GM18526 (cell line): ENCODE data around the gene NDUFA13.

Experiments used
- POLR2A ChIP-seq: IDR thresholded peaks from 3 replicates; pipeline ENCODE4 v1.6.1; 2011; ENCODE audit not compliant: insufficient read length; ENCODE audit errors: extremely low read depth

NDUFA13 gene

DNA sequence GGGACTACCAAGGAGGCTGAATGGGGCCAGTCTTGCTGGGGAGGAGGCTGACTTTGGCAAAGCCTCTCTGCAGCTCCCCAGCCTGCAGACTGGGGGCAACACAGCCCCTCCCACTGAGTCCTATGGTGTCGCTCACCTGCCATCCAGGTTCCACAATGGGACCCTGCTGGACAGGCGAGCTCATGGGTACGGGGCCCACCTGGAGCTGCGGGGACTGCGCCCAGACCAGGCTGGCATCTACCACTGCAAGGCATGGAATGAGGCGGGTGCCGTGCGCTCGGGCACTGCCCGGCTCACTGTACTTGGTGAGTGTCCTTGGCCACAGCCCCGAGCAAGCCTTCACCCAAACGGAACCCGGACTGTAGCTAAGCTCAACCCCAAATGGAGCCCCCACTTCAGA lies 27.1 kb downstream of the NDUFA13 start:
- no peak for TF ChIP-seq POLR2A

DNA sequence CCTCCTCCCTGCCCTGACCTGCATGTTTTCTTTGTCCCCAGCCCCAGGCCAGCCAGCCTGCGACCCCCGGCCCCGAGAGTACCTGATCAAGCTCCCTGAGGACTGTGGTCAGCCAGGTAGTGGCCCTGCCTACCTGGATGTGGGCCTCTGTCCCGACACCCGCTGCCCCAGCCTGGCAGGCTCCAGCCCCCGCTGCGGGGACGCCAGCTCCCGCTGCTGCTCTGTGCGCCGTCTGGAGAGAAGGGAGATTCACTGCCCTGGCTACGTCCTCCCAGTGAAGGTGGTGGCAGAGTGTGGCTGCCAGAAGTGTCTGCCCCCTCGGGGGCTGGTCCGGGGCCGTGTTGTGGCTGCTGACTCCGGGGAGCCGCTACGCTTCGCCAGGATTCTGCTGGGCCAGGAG lies 27.6 kb downstream of the NDUFA13 start:
- no peak for TF ChIP-seq POLR2A

- TF ChIP-seq POLR2A, result no peak
Measured at GRCh38 chr19:19544257-19544953, 28.4 kb downstream of the NDUFA13 start.

DNA sequence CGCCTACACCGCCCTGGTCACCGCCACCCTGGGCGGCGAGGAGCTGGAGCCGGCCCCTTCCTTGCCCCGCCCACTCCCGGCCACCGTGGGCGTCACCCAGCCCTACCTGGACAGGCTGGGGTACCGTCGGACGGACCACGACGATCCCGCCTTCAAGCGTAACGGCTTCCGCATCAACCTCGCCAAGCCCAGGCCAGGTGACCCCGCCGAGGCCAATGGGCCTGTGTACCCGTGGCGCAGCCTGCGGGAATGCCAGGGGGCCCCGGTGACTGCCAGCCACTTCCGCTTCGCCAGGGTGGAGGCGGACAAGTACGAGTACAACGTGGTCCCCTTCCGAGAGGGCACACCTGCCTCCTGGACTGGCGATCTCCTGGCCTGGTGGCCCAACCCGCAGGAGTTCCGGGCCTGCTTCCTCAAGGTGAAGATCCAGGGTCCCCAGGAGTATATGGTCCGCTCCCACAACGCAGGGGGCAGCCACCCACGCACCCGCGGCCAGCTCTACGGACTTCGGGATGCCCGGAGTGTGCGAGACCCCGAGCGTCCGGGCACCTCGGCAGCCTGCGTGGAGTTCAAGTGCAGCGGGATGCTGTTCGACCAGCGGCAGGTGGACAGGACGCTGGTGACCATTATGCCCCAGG lies 29.0 kb downstream of the NDUFA13 start:
- no peak for TF ChIP-seq POLR2A

GRCh38 chr19:19545707-19546106 lies 29.7 kb downstream of the NDUFA13 start:
- no peak for TF ChIP-seq POLR2A

- no peak for TF ChIP-seq POLR2A
Measured at GRCh38 chr19:19546751-19547162, 30.7 kb downstream of the NDUFA13 start.

DNA sequence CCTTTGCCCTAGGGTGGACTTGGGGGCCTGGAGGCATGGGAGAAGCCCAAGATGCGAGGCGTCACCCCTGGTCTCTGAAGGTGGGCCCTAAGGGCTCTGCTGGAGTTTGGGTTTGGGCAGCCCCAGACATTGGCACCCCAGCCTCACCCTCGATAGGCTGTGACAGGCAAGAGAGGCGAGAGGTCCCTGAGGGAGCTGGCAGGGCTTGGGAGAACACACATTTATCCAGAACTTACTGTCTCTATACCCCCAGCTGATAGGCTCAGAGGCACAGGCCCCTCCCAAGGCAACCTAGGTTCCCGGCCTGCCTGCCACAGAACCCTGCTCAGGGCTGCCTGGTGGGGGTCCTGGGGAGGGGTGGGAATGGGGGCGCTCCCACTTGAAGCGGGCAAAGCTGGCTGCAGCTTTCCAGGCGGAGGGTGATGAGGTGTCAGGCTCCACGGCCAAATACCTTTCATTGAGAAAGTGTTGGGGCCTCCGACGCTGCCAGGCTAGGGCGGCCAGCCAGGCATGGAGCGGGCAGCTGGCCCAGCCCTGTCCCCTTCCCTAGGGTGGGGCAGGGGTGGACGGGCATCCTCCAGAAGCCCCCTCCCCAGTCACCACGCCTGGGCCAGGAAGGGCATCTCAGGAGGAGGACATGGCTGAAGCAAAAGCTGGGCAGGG lies 31.8 kb downstream of the NDUFA13 start:
- TF ChIP-seq POLR2A, result no peak

DNA sequence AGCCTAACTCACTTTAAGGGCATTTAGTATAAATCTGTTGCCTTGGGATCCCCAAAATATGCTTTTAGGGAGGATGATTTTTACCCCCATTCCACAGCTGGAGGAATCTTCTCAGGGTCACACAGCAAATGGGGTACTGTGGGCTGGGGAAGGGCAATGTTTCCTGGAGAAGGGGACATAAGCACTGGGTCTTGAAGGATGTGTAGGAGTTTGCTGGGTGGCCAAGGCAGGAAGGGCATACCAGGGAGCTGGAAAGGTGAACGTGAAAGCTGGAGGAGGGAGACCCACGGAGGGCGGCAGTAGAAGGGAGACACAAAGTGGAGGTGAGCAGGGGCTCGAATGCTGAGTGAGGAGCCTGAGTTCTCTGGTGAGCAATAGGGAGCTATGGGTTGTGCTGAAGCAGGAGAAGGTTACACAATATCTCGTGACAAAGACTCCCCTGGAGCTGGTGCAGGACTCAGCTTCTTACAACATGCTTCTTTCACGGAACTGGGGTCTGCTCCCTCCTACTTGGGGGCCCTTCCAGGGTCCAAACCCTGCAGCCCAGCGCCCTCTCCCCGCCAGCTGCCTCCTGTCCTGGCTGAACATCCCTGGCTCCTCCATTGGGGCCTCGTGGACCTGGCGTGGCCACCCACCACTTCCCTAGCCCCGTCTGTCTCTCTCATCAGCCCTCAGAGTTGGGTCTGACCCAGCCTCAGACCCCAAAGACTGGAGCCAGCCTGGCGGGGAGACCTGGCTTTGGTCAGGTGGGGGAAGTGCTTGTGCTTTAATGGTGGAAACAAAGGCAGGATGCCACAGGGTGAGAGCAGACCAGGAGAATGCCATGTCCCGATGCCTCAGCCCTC lies 33.1 kb downstream of the NDUFA13 start:
- no peak for TF ChIP-seq POLR2A

DNA sequence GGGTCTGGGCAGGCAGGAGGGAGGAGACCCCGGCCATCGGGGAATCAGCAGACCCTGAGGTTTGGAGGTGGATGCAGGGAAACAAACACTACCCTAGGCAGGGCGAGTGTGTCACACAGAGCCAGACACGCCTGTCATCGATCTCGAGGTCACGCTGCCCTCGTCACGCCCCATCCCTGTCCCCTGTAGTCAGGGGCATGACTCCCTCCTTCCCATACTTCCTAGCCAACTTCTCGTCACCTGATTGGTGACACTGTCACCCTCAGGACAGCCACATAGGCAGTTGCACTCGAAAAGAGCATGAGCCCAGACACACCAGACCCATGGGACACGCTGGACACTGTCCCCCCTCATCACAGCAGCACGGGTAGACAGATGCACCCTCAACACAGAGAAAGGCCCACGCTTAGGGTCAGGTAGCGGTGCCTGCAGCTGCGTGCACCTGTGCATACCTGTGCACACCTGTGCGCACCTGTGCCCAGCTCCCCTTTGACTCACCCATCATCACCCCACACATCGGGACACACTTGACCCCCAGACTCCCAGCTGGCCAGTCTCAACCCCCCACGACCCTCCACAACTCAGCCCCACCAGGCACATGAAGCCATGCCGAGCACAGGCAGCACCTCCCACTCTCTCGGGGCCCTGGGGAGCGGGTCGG lies 33.9 kb downstream of the NDUFA13 start:
- no peak for TF ChIP-seq POLR2A

GRCh38 chr19:19550485-19550929 lies 34.5 kb downstream of the NDUFA13 start:
- TF ChIP-seq POLR2A, result no peak

DNA sequence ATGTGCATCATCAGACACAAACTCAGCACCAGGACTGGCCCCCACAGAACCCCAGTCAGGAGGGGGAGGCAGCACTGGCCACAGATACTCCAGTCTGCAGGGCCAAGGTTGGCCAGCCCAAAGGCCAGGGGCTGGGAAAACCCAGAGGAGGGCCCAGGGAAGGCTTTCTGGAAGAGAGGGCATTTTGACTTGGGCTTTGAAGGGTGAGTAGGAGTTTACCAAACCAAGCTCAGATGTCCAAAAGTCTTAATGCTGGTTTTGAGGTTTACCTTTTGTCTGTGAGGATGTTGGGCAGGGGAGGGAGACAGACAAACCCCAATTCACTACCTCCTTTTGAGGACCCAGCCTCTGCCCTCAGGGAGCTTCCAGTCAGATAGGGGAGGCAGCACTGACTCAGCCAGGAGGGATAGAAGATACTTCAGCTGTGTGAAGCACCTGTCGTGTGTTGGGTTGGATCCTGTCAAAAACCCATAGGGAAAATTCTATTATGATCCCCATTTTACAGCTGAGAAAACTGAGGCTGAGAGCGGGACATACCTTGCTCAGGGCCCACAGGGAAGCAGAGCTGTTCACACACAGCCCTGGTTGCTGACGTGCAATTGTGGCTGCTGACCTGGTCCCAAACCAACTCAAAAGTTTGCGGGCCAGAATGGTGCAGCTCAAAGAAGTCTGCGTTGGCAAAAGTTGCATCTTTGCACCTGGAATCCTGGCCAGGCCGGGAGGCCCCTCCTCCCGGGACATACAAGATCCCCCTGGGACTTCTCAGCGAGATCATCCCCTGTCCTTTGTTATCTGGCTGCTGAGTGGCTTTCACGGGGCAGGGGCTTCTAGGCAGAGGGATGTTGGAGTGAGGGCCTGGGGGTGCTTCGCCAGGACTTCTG lies 35.2 kb downstream of the NDUFA13 start:
- TF ChIP-seq POLR2A, result no peak

DNA sequence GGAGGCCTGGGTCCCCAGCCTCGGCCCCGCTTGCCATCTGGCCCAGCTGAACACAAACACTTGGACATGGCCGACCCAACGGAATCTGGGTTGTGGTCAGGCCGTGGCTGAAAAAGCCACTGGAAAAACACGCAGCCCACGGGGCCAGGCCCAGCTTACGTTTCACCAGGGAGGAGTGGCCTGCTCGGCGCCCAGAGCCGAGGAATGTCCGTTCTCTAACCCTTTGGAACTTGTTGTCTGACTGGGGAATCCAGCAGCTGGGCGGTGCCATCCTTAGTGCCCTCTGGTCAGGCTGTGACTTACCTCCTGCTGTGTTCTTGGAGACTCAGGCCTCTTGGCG lies 35.8 kb downstream of the NDUFA13 start:
- no peak for TF ChIP-seq POLR2A

- TF ChIP-seq POLR2A, result no peak
Measured at GRCh38 chr19:19552798-19553197, 36.8 kb downstream of the NDUFA13 start.

- TF ChIP-seq POLR2A, result no peak
Measured at GRCh38 chr19:19553670-19554069, 37.6 kb downstream of the NDUFA13 start.
